Cortex of kidney (tissue), 1 donor: ENCODE measurements around the gene GPR157.
"Not testable (repeated sequence)": the region's sequence is repeated elsewhere in the genome, so short reads cannot be mapped to it uniquely, and the experiment has no call there.

Experiments
- DNase-seq: peaks from one replicate; lab custom pipeline; 2025; lab: John Stamatoyannopoulos, UW

GPR157 gene

GRCh38 chr1:9115351-9116205 lies 13.3 kb downstream of the GPR157 start:
- no peak for DNase-seq

GRCh38 chr1:9112961-9113880 lies 15.7 kb downstream of the GPR157 start:
- DNase-seq = no peak

- DNase-seq = no peak
Observed at GRCh38 chr1:9111957-9112356, 16.9 kb downstream of the GPR157 start.

- DNase-seq = no peak
Observed at GRCh38 chr1:9111357-9111691, 17.6 kb downstream of the GPR157 start.

GRCh38 chr1:9110669-9111356 lies 18.1 kb downstream of the GPR157 start:
- DNase-seq = no peak

- no peak for DNase-seq
Observed at GRCh38 chr1:9108056-9108665, 20.7 kb downstream of the GPR157 start.

- no peak for DNase-seq
Observed at GRCh38 chr1:9107136-9107535, 21.8 kb downstream of the GPR157 start.

GRCh38 chr1:9106286-9106685 lies 22.6 kb downstream of the GPR157 start:
- no peak for DNase-seq

- DNase-seq = no peak
Observed at GRCh38 chr1:9105336-9105867, 23.5 kb downstream of the GPR157 start.

- no peak for DNase-seq
Observed at GRCh38 chr1:9101510-9102146, 27.3 kb downstream of the GPR157 start.

- no peak for DNase-seq
Observed at GRCh38 chr1:9100471-9101043, 28.3 kb downstream of the GPR157 start.

- DNase-seq = no peak
Observed at GRCh38 chr1:9099555-9099954, 29.3 kb downstream of the GPR157 start.

- no peak for DNase-seq
Observed at GRCh38 chr1:9097947-9098705, 30.8 kb downstream of the GPR157 start.

GRCh38 chr1:9095818-9096217 lies 33.1 kb downstream of the GPR157 start:
- no peak for DNase-seq

- not testable (repeated sequence) for DNase-seq
Observed at GRCh38 chr1:9093996-9094595, 34.8 kb downstream of the GPR157 start.

- no peak for DNase-seq
Observed at GRCh38 chr1:9093581-9093980, 35.3 kb downstream of the GPR157 start.

GRCh38 chr1:9093091-9093490 lies 35.8 kb downstream of the GPR157 start:
- DNase-seq = no peak

GRCh38 chr1:9088807-9089206 lies 40.1 kb downstream of the GPR157 start:
- no peak for DNase-seq

- no peak for DNase-seq
Observed at GRCh38 chr1:9087411-9088125, 41.3 kb downstream of the GPR157 start.
